Progenitor cell of endocrine pancreas (in vitro differentiated cells): ENCODE measurements around the gene BABAM1. TPM values are rescaled to one million over a fixed set of nuclear protein-coding genes. Genes with fewer than 3 reads are reported as not detected.

Source experiments
- DNase-seq: peaks from one replicate; pipeline ENCODE4 v3.0.0; 2021; ENCODE audit warnings: low spot score; ENCODE audit not compliant: unreplicated experiment
- H3K27ac Mint-ChIP-seq: 2 replicates; pipeline ENCODE4 v1.8.0; 2021; ENCODE audit warnings: mild to moderate bottlenecking, moderate library complexity, mixed read lengths
- H3K27me3 Mint-ChIP-seq: 2 replicates; pipeline ENCODE4 v1.8.0; 2021; ENCODE audit warnings: mixed read lengths
- H3K36me3 Mint-ChIP-seq: 2 replicates; pipeline ENCODE4 v1.8.0; 2022; ENCODE audit warnings: mixed read lengths; ENCODE audit not compliant: insufficient read depth
- H3K4me1 Mint-ChIP-seq: 2 replicates; pipeline ENCODE4 v1.8.0; 2021; ENCODE audit warnings: low read depth, mixed read lengths
- H3K4me3 Mint-ChIP-seq: 2 replicates; pipeline ENCODE4 v1.8.0; 2021; ENCODE audit warnings: low read depth, mild to moderate bottlenecking, moderate library complexity, mixed read lengths
- H3K9me3 Mint-ChIP-seq: 2 replicates; pipeline ENCODE4 v1.8.0; 2021; ENCODE audit warnings: low read depth, mixed read lengths
- CTCF ChIP-seq: fragments of 200-600 bp; sonication (generic); IDR thresholded peaks from one replicate; pipeline ENCODE4 v1.5.0; 2021; ENCODE audit warnings: antibody characterized with exemption, mild to moderate bottlenecking; ENCODE audit not compliant: unreplicated experiment
- total RNA-seq: library from RNA; stranded (reverse); gene quantifications from 2 replicates; pipeline ENCODE4 v1.2.1, GENCODE V29; 2021

The BABAM1 gene
- total RNA-seq, 1 donor from 2014 or later: 113 TPM

DNA sequence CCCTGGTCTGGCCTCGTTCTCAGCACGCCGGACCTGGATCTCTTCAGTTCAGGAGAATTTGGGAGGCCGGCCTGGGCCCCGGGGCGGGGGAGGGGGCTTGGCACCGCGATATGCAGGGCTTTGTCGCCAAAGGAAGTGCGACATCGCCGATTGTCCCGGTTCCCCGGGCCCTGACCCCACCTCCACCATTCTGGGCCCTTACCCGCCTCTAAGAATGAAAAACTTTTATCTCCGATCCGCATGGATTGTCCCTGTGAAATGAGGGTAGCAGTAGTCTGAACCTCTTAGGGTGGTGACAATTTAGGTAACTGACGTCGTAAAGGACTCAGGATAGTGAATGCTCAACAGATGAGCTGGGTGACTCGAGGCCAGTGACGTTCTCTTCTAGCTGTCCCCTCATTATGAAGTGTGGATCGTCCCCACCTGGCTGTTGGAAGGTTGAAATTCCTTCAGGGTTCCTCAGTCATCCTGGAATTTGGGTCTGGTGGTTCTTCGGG, 42.8 kb downstream of the BABAM1 start:
- no peak for DNase-seq
- Mint-ChIP-seq H3K27ac (peak overlapping the region; percentile 93), H3K4me1 (peaks cover 23% of the 10 kb centered on the region), H3K36me3 (peaks cover 4% of the 10 kb centered on the region), H3K27me3 (no peaks in the 10 kb centered on the region), H3K4me3 (peak overlapping the region; percentile 95), H3K9me3 (no peaks in the 10 kb centered on the region)
- no peak for TF ChIP-seq CTCF

DNA sequence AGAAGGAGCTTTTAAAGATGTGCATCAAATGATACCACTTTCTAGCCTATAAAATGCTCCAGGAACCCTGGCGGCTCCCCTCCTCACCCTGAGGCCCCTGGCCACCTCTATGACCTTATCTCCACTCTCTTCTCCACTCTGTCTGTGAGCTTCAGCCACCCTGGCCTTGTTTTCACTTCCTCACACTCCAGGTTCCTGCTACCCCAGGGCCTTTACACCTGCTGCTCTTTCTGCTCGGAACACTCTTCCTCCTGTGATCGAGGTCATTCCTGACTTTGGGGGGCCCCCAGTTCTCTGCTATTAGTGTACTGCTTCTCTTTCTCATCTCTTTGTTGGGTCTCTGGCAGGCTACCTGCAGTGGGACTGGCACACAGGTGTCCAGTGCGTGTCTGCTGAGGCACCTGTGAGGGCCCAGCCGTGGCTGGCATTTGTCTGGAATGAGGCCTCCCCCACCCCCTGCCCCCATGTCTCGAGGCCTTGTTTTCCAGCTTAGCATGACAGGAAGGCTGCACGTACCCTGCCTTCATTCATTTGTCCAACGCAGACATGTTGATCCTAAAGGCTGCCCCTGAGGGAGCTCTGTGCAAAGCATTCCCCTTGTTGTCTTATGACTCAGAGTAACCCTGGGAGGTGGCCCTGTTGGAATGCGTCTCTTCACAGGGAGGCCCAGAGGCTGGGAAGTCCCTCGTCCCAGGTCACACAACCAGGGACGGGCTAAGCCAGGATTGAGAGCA, 44.4 kb downstream of the BABAM1 start:
- Mint-ChIP-seq H3K27me3 (no peaks in the 10 kb centered on the region), H3K27ac (peak overlapping the region; percentile 43), H3K4me1 (peaks cover 19% of the 10 kb centered on the region), H3K36me3 (peaks cover 6% of the 10 kb centered on the region), H3K4me3 (peak overlapping the region; percentile 53), H3K9me3 (no peaks in the 10 kb centered on the region)
- no peak for DNase-seq
- no peak for TF ChIP-seq CTCF

GRCh38 chr19:17312189-17313113, 45.2 kb downstream of the BABAM1 start:
- H3K4me3 Mint-ChIP-seq: no peak overlapping the region
- DNase-seq: no peak
- TF ChIP-seq CTCF: no peak
- peaks cover 19% of the 10 kb centered on the region for H3K4me1 Mint-ChIP-seq
- H3K27ac Mint-ChIP-seq: no peak overlapping the region
- no peaks in the 10 kb centered on the region for H3K27me3 Mint-ChIP-seq
- no peaks in the 10 kb centered on the region for H3K9me3 Mint-ChIP-seq
- H3K36me3 Mint-ChIP-seq: peaks cover 6% of the 10 kb centered on the region

GRCh38 chr19:17314007-17314593, 46.9 kb downstream of the BABAM1 start:
- Mint-ChIP-seq H3K9me3 (no peaks in the 10 kb centered on the region), H3K27me3 (no peaks in the 10 kb centered on the region), H3K4me3 (no peak overlapping the region), H3K36me3 (peaks cover 6% of the 10 kb centered on the region), H3K27ac (no peak overlapping the region), H3K4me1 (peaks cover 14% of the 10 kb centered on the region)
- TF ChIP-seq CTCF: no peak
- DNase-seq: no peak

DNA sequence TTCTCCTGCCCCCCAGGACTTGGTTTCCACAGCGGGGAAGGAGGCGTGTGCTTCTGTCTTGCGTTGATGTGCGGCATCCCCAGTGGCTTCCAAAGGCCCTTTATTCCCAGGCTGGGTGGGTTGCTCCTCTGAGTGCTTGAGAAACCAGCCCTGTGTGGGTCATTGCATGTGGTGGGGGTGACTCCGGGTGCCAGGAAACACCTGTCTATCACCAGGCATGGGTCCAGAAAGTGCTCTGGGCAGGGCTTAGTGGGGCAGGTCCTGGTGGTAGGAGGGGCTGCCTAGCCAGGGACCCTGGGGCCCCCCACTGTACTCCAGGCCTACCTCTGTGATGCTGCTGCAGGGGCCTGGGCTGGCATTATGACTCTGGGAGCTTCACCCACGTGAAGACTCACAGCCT, 51.7 kb downstream of the BABAM1 start:
- Mint-ChIP-seq H3K27ac (no peak overlapping the region), H3K36me3 (peaks cover 12% of the 10 kb centered on the region), H3K27me3 (no peaks in the 10 kb centered on the region), H3K9me3 (no peaks in the 10 kb centered on the region), H3K4me1 (no peaks in the 10 kb centered on the region), H3K4me3 (no peak overlapping the region)
- DNase-seq: no peak
- no peak for TF ChIP-seq CTCF
